Measurements from ENCODE around the gene ELL. TPM values are rescaled to one million over a fixed set of nuclear protein-coding genes. Genes with fewer than 3 reads are reported as not detected.

Gene ELL
- total and polyA plus RNA-seq, 9 of the 15 experiments (the other 6 are each of a cell fraction or from before 2014, with no cell fraction given): 0.24 to 22.5 (median 4.1) TPM

- H3K79me2 ChIP-seq (ENCODE audit: control insufficient read depth, insufficient read depth, low read length): peaks cover 93% of the 10 kb centered on the region
- in situ Hi-C loops (cut with MboI): no loop called here
- H3K36me3 ChIP-seq (ENCODE audit: control insufficient read depth, insufficient read depth, low read length): peaks cover 6% of the 10 kb centered on the region; the same call in 2 of the 3 replicates
- TF ChIP-seq XRCC5 (IDR thresholded peaks at IDR 0.05; ENCODE audit: low read depth, low read length): no peak
- no peak for TF ChIP-seq CREB3 (tag; conservative IDR thresholded peaks at IDR 0.05; ENCODE audit: low read depth)
- no peak for TF ChIP-seq ZNF398 (CRISPR knock-in tag; IDR thresholded peaks at IDR 0.05)
- no peak for TF ChIP-seq NCOA1 (IDR thresholded peaks at IDR 0.05; ENCODE audit: low read depth)
- no peak for TF ChIP-seq E2F6 (IDR thresholded peaks at IDR 0.05; ENCODE audit: borderline replicate concordance in 1 of 2, extremely low read depth in 1 of 2, insufficient read depth in 1 of 2, insufficient read length in 1 of 2, low read depth in 1 of 2, low read length in 1 of 2, poor library complexity in 1 of 2, severe bottlenecking in 1 of 2)
- TF ChIP-seq ZNF644 (tag; IDR thresholded peaks at IDR 0.05; ENCODE audit: low read depth): no peak
- TF ChIP-seq MTA1 (IDR thresholded peaks at IDR 0.05; ENCODE audit: borderline replicate concordance): no peak
- no peak for TF ChIP-seq CHD2 (IDR thresholded peaks at IDR 0.05; ENCODE audit: low read depth, low read length)
- TF ChIP-seq CEBPB (tag; IDR thresholded peaks at IDR 0.05): no peak
- H3K9me1 ChIP-seq (ENCODE audit: control insufficient read depth, insufficient read depth, low read length): peaks cover 8% of the 10 kb centered on the region
- H3K9ac ChIP-seq (ENCODE audit: insufficient read depth in 1 of 2, low read depth in 2 of 2, low read length in 2 of 2): no peak overlapping the region
- no peak overlapping the region for H3K4me2 ChIP-seq (ENCODE audit: insufficient read depth, low read length)
- WGBS (ENCODE audit: insufficient coverage, low coverage, missing lambda C conversion rate): 77% methylated on average over 9 of the region's 11 CpGs
- intact Hi-C loops (cut with micrococcal nuclease): no loop called here
- no peak overlapping the region for H3K4me3 ChIP-seq
- no peaks in the 10 kb centered on the region for H3K9me3 ChIP-seq (replicated peaks; ENCODE audit: control insufficient read depth, insufficient read depth, low read depth, low read length)
- POLR2A ChIA-PET: no interaction called here
- no peaks in the 10 kb centered on the region for H3K27me3 ChIP-seq (ENCODE audit: control insufficient read depth in 2 of 2, insufficient read depth in 2 of 2, low read length in 2 of 2)
- BruUV-seq (replicated peaks): no TSS peak
- CTCF ChIA-PET (ENCODE audit: low intra/inter-chr PET ratio): no interaction called here
- no peak overlapping the region for H2AFZ ChIP-seq (ENCODE audit: low read depth, low read length)
- peaks cover 18 to 34% of the 10 kb centered on the region in 2 experiments for H3K4me1 ChIP-seq (replicated peaks in 1 of 2; ENCODE audit: control insufficient read depth in 2 of 2, insufficient read depth in 2 of 2, low read length in 2 of 2)
- peaks cover 60% of the 10 kb centered on the region for H4K20me1 ChIP-seq (replicated peaks; ENCODE audit: control insufficient read depth, insufficient read depth, low read length)
- FAIRE-seq (no peak), DNase-seq (ENCODE audit: extremely low read depth in 1 of 4, low spot score in 3 of 4) (no peak), ATAC-seq (no peak)
- H3K27ac ChIP-seq (ENCODE audit: extremely low read depth, low read depth, low read length): no peak overlapping the region
These were observed 8.0 kb downstream of the ELL start for GRCh38 chr19:18513868-18514267.
